NCI-H187 treated with DMSO at 0.1 percent for 48 hours (cell line): ENCODE results near the gene GOLGA8N.
"Not testable (repeated sequence)": the region's sequence is repeated elsewhere in the genome, so short reads cannot be mapped to it uniquely, and the experiment has no call there.

Experiments used
- DNase-seq: peaks from one replicate; lab custom pipeline; 2025; lab: John Stamatoyannopoulos, UW

GOLGA8N gene

GRCh38 chr15:32593151-32593550 lies at the start of gene GOLGA8N:
Gene GOLGA8N (plus strand): TSS chr15:32593456.
- DNase-seq: not testable (repeated sequence)

- DNase-seq: not testable (repeated sequence)
These were observed 49.8 kb upstream of the GOLGA8N start for GRCh38 chr15:32543456-32543855.

GRCh38 chr15:32545129-32545528 lies 48.1 kb upstream of the GOLGA8N start:
- DNase-seq: not testable (repeated sequence)

GRCh38 chr15:32554587-32554986 lies 38.7 kb upstream of the GOLGA8N start:
- not testable (repeated sequence) for DNase-seq

- DNase-seq: not testable (repeated sequence)
These were observed 31.1 kb upstream of the GOLGA8N start for GRCh38 chr15:32562198-32562597.

GRCh38 chr15:32568988-32569387 lies 24.3 kb upstream of the GOLGA8N start:
- DNase-seq: not testable (repeated sequence)

- not testable (repeated sequence) for DNase-seq
These were observed 14.8 kb upstream of the GOLGA8N start for GRCh38 chr15:32578482-32578881.

GRCh38 chr15:32585844-32586243 lies 7.4 kb upstream of the GOLGA8N start:
- DNase-seq: not testable (repeated sequence)

GRCh38 chr15:32609518-32609917 lies 16.3 kb downstream of the GOLGA8N start:
- not testable (repeated sequence) for DNase-seq

GRCh38 chr15:32610719-32611118 lies 17.5 kb downstream of the GOLGA8N start:
- DNase-seq: not testable (repeated sequence)

- not testable (repeated sequence) for DNase-seq
These were observed 21.4 kb downstream of the GOLGA8N start for GRCh38 chr15:32614712-32615050.

GRCh38 chr15:32615051-32615870 lies 22.0 kb downstream of the GOLGA8N start, which contains the start of gene ARHGAP11A:
Gene ARHGAP11A (plus strand): TSS chr15:32615504. CDS start chr15:32616212, 708 bp downstream.
- DNase-seq: not testable (repeated sequence)

- not testable (repeated sequence) for DNase-seq
These were observed 22.7 kb downstream of the GOLGA8N start for GRCh38 chr15:32615871-32616426.

- no peak for DNase-seq
These were observed 43.2 kb downstream of the GOLGA8N start for GRCh38 chr15:32636410-32636809.

GRCh38 chr15:32636908-32637567 lies 43.8 kb downstream of the GOLGA8N start:
- no peak for DNase-seq

GRCh38 chr15:32637704-32638103 lies 44.4 kb downstream of the GOLGA8N start:
- no peak for DNase-seq

GRCh38 chr15:32641517-32642059 lies 48.3 kb downstream of the GOLGA8N start, which contains the start of gene SCG5:
Gene SCG5 (plus strand): TSS chr15:32641710. CDS start chr15:32643593, 1,883 bp downstream.
- peak; percentile 62 for DNase-seq

- no peak for DNase-seq
These were observed 49.6 kb downstream of the GOLGA8N start for GRCh38 chr15:32642667-32643435.

GRCh38 chr15:32643907-32644445 lies 50.7 kb downstream of the GOLGA8N start:
- DNase-seq: no peak

- no peak for DNase-seq
These were observed 53.0 kb downstream of the GOLGA8N start for GRCh38 chr15:32646291-32646690.

- DNase-seq: no peak
These were observed 56.1 kb downstream of the GOLGA8N start for GRCh38 chr15:32649342-32649741.
